ENCODE data around the gene NFIA.

NFIA gene

GRCh38 chr1:61290525-61290924 lies 208.2 kb downstream of the NFIA start:
- H3K4me3 ChIP-seq (ENCODE audit: low read depth, low read length) = no peak overlapping the region
- TF ChIP-seq CTCF (IDR thresholded peaks at IDR 0.05; ENCODE audit: low read depth, low read length) = no peak
- in situ Hi-C loops (cut with HindIII; ENCODE audit: low sequenced_read_pairs) = no loop called here
- no peak for DNase-seq (ENCODE audit: low read depth, low spot score)

DNA sequence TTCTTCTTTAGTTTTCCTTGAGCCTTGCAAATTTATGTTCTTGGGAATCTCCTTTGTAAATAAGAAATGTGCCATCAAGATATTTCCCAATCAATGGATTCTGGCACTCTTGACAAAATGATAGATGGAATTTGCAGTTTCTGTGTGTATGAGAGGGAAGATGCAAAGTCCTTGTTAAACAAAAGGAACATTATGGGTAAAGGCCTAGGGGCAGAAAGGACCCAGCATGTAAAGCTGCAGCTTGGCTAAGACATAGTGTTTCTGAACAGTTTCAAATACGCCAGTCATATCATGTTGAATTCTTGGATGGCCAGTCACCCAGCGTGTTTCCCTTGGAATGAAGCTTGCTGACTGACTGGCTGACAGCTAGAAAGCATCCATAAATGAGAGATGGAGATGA lies 210.8 kb downstream of the NFIA start:
- DNase-seq (ENCODE audit: low read depth, low spot score) = no peak
- in situ Hi-C loops (cut with HindIII; ENCODE audit: low sequenced_read_pairs) = no loop called here
- no peak overlapping the region for H3K4me3 ChIP-seq (ENCODE audit: low read depth, low read length)
- TF ChIP-seq CTCF (IDR thresholded peaks at IDR 0.05; ENCODE audit: low read depth, low read length) = no peak

DNA sequence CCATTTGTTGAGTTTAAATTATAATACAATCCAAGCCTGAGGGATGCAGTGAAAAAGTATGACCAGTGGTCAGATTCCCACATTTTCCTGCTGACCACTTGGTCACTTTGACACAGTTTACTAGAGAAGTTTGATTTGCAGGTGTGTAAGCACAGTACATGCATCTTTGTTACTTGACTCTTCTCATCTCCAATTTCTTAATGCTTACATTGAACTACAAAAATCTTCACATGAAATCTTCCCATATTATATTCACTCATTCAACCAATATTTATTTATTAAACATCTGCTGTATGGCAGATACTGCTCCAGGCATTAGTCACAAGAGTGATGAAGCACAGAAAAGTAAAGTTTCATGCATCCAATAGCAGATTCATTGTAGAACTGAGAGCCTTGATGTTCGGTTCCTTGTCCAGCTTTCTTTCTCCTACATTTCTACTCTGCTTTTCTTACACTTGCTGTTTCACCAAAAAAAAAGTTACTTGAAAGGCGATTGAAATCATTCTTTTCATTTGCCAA lies 211.7 kb downstream of the NFIA start:
- in situ Hi-C loops (cut with HindIII; ENCODE audit: low sequenced_read_pairs) = no loop called here
- no peak for TF ChIP-seq CTCF (IDR thresholded peaks at IDR 0.05; ENCODE audit: low read depth, low read length)

DNA sequence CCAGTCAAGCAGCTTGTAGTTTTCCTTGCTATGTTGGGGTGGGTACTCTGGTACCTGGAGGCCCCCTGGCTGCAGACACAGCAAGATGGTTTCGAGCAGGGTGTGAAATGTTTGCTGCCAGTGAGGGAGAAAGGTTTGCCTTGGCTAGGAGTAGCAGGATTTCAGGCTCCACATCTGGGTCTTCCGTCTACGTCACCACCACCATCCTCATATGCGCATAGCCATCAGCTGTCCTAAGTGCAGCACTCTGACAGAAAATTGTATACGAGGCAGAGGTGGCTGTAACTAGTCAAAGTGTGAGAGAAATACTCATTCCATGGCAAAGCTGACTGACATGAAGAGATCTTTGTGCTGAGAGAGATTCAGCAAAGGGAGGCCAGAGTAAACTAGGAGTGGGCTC lies 212.6 kb downstream of the NFIA start:
- DNase-seq (ENCODE audit: low read depth, low spot score) = no peak
- no peak for TF ChIP-seq CTCF (IDR thresholded peaks at IDR 0.05; ENCODE audit: low read depth, low read length)
- H3K4me3 ChIP-seq (ENCODE audit: low read depth, low read length) = no peak overlapping the region
- in situ Hi-C loops (cut with HindIII; ENCODE audit: low sequenced_read_pairs) = no loop called here

More for the DNA sequence above, 211.7 kb downstream of the NFIA start:
- H3K4me3 ChIP-seq (ENCODE audit: low read depth, low read length) = no peak overlapping the region
- DNase-seq (ENCODE audit: low read depth, low spot score) = no peak

DNA sequence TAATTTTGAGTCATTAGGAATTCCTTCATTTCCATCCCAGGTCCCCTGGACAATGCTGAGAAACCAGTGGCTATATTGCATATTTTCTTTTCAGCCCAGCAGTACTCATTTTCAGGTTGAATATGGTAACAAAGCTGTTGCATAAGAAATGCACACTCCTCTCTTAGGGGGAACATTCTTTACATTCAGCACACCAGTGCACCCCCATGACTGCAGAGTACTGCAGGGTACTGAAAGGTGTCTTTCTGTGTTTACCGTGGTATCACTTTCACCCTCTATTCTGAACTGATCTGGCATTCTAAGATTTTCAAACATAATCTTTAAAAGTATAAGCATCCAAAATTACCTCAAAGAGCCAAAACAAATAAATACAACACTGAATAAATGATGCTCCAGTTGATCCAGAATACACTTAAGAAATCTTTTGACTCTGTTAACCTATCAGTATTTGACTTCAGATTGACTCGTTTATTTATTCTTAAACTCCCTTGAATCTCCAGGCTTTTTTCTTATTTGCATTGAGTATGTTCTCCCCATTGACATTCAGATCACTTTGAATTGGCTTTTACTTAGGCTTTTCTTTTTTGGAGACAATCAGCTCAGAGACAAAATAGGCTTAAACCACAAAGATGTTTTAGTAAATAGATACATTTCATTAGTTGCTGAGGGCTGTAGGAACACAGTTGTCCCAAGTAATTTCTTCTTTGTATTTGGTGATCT lies 213.6 kb downstream of the NFIA start:
- no peak for DNase-seq (ENCODE audit: low read depth, low spot score)
- in situ Hi-C loops (cut with HindIII; ENCODE audit: low sequenced_read_pairs) = no loop called here
- TF ChIP-seq CTCF (IDR thresholded peaks at IDR 0.05; ENCODE audit: low read depth, low read length) = no peak
- H3K4me3 ChIP-seq (ENCODE audit: low read depth, low read length) = no peak overlapping the region

DNA sequence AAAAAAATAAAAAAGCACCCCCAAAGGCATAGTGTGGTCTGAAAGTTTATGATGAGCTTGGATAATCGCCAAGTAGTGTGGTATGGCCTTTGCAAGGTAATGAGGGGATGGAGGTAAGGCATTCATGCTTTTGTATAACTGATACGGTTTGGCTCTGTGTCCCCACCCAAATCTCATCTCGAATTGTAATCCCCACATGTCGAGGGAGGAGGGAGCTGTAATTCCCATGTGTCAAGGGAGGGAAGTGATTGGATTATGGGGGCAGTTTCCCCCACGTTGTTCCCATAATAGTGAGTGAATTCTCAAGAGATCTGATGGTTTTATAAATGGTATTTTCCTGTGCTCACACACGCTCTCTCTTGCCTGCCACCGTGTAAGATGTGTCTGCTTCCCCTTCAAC lies 215.5 kb downstream of the NFIA start:
- no peak overlapping the region for H3K4me3 ChIP-seq (ENCODE audit: low read depth, low read length)
- in situ Hi-C loops (cut with HindIII; ENCODE audit: low sequenced_read_pairs) = no loop called here
- TF ChIP-seq CTCF (IDR thresholded peaks at IDR 0.05; ENCODE audit: low read depth, low read length) = no peak
- no peak for DNase-seq (ENCODE audit: low read depth, low spot score)

All from astrocyte of the spinal cord (primary cell).